Measurements from ENCODE around the gene CSPG4.
"Not testable (repeated sequence)": the region's sequence is repeated elsewhere in the genome, so short reads cannot be mapped to it uniquely, and the experiment has no call there.

Gene CSPG4

DNA sequence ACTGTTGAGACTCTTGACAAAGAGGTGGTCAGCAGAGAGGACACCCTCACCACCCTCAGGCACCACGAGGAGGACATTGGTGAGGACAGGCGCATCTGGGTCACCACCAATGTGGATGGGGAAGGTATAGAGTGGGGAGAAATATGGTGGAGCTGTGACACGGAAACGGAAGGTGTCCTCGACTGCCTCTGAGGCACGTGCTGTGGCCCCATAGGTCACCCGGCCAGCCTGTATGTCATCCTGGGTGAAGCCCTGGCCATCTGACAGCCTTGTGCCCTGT is 24.4 kb downstream of the CSPG4 start:
- no peak for DNase-seq (ENCODE audit: low spot score)

DNA sequence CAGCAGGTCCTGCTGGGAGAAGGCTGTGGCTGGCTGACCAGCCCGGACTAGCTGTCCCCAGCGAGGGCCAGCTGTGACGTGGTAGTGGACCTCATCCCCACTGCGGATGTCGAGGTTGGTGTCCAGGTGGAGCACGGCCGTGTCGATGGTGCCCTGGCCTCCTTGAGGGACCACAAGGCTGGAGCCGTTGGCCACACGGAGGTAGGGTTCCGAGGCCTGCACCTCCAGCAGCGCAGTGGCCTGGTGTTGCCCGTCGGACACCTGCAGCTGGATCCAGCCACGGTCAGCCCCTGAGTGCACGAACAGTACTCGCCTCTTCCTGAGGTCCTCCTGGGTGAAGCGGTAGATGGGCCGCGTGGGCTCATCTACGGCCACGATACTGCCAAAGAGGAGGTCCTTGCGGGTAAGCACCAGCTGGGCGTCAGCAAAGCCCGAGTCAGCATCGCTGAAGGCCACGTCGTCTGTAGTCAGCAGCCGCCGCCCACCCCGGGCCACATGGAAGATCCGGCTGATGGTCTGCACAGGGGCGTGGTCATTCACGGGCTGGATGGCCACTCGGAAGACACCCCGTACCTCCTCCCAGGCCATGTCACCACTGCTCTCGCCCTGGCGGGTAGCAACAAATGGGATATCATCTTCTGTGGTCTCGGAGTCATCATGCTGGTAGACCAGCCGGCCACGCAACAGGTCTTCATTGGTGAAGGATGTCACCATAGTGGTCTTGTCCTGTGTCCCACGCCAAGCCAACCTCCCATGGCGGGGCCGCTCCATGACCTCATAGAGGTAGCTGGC is 25.0 kb downstream of the CSPG4 start:
- no peak for DNase-seq (ENCODE audit: low spot score)

DNA sequence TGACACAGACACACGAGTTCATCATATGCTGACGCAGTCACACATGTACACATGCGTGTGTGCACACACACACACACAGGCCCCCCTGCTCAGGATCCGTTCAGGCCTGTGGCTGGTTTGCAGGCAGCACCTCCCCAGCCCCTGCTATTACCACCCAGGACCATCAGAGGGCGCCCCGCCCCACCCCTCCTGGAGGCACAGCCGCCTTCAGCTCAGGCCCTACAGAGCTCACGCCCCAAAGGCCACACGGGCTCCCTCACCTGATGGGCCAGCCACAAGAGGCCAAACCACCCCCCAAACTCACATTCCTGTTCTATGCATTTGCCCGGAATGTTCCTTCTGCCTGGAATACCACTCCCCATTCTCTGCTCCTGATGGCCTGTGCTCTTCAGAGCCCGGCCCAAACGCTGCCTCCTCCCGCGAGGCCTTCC is 26.4 kb downstream of the CSPG4 start:
- peak; percentile 69 for DNase-seq (ENCODE audit: low spot score)

DNA sequence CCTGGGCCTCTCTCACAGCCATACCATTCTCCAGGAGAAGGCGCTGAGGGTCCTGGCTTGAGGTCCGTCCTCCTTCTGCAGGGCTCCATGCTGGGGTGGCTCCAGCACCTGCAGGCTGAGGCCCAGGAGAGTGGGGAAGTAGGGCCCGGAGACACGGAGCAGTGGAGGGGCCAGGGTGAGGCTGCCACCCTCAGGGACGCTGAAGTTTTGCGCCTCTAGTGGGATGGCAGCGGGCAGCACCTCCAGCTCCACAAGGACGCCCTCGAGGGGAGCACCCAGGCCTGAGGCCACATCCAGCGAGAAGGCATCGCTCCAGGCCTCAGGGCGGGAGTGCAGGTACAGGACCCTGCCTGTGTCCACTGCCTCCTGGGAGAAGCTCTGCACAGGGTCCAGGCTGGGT is 27.5 kb downstream of the CSPG4 start:
- DNase-seq (ENCODE audit: low spot score) = no peak

DNA sequence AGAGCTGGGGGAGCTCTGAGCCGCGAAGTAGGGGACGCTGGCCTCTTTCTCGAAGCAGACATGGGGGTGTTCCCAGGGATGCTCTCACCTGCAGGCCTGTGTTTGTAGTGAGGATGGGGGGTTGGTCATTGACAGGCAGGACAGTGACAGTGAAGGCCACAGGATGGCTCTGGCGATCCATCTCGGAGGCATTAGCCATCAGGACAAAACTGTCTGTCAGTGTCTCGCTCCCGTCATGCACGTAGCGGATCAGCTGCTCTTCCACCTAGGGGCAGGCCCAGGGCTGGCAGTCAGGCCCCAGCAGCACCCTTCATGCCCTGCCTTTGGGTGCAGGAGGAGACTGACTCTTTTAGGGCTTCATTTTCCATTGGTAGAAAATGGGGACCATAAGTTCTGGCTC is 28.0 kb downstream of the CSPG4 start:
- DNase-seq (ENCODE audit: low spot score) = no peak

DNA sequence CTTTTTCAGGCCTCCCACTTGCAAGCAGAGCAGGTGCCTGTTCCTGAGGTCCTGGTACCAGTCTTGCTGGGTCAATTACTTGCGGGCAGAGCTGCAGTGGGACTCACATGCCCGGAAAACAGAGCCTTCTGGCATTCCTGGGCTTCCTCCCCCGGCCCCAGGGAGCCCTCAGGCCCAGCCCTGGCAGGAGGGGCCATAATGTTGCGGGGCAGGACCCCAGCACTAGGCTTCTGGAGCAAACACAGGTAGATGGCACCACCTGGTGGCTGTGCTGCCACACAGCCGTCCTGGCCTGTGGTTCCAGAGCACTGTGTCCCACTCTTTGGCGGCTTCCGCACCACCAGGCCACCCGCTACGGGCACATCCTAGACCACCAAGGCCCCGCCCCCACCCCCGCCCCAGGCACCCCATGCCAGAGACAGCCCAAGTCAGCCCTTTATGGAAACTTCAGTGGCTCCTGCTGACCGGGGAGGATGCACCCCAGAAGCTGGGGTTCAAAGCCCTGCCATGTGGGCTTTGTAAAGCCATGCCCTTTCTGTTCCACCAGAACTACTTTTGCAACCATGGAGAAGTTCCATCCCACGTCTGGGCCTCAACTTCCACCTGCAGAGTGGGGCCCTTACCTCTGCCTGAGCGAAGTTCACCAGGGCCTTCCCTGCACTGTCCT is 28.9 kb downstream of the CSPG4 start:
- peak; percentile 78 for DNase-seq (ENCODE audit: low spot score)

DNA sequence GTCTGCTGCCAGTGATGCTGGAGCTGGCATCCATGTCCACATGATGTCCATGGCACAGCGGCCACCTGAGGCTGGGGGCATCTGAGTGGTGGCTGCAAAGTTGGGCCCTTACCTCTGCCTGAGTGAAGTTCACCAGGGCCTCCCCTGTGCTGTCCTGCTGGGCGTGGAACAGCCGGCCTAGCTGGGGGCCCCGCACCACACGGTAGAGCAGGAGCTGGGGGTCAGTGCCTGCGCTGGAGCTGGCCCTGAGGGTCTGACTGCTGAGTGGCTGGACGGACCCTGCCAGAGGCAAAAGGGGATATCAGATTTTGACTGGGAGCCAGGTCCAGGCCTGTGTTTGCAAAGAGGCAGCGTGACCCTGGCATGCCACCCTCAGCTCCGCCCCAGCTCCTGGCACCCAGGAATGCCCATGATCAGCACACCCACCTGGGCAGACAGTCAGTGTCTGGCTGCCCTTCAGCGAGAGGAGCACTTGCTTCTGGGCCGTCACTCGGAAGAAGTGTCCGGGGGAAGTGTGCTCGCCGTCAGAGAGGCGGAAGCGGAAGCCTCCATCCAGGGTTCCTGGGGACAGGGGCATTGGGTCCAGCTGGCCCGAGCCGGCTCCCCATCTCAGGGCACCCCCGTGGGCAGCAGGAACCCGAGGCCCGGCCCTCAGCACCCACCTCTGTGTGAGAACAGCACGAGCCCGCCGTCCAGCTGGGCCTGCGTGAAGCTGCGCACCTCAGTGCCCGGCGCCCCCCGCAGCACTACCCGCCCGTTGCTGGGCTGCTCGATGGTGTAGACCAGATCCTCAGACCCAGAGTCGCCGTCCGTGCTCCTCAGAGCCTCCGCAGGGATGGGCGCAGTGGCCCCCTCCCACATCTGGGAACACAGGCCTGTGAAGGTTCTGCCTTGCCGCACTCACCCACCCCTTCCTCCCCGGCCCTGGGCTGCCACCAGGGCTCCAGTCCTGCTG is 30.2 kb downstream of the CSPG4 start:
- no peak for DNase-seq (ENCODE audit: low spot score)

DNA sequence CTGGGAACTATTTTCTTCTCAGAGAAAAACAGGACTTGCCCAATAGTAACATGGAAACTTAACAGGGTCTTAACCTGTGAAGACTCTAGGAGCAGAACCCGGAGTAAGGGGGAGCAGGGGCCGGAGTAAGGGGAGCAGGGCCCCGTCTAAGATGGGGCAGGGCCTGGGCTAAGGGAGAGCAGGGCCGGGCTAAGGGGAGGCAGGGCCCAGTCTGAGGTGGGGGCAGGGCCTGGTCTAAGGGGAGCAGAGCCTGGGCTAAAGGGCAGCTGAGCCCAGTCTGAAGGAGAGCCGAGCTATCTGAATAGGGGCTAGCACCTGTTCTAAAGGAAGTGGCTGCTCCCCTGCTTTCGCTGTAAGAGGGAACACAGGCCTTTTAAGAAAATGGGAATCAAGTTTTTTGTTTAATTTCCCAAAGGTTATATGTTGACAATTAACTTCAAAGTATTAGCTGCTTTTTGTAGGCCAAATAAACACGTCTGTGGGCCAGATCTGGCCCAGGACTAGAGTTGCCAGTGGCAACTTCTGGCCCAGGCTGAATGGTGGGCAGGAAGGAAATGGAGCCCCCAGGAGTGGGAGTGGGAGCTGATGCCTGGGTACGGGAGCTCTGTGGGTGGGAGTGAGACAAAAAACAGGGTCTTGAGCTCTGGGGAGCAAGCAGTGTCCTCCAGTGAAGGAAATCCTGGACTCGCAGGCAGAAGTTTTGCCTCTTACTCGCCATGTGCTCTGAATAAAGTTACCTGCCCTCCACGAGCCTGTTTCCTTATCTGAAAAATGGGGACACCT is 32.5 kb downstream of the CSPG4 start:
- no peak for DNase-seq (ENCODE audit: low spot score)

DNA sequence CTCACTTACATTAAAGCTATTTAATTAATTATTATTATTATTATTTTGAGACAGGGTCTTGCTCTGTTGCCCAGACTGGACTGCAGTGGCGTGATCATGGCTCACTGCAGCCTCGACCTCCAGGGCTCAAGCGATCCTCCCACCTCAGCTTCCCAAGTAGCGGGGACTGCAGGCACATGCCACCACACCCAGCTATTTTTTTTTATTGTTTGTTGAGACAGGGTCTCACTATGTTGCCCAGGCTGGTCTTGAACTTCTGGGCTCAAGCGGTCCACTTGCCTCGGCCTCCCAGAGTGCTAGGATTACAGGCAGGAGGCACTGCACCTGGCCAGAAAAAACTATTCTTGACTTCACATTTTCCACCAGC is 34.3 kb downstream of the CSPG4 start:
- DNase-seq (ENCODE audit: low spot score) = not testable (repeated sequence)

DNA sequence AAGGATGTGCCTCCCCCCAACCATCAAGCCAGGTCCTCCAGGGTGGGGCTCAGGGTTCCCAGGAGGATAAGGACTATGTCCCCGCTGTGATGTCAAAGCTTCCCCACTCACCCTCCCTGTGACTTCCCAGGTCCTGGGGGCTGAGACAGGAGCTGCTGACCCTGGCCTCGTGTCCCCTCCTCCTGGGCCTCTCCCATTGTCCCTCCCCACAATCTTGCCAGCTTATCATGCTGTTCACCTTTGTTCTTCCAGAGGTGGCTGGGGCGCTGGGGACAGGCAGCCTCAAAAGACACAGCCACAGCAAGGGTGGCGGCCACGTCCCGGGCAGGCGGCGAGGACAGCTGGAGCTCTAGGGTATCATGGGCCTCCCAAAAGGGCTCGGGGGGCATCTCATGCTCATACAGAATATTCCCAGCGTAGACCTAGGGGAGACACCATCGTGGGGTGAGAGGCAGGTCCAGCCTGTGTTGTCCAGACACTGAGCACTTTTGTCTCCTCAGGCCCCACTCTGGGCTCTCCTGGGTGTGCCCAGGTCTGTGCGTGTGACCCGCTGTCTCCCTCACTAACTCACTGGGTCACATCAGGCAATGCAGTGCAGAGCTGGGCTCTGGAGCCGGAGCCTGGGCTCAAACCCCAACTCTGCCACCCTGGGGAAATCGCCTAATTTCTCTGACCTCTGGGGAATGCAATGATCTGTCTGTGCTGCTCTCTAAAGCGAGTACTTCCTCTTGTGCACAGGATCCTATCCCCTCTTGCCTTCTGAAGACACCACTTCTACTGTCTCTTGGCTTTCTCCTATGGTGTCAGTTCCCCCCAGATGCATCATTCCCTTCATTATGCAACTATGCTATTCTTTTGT is 35.0 kb downstream of the CSPG4 start:
- no peak for DNase-seq (ENCODE audit: low spot score)

DNA sequence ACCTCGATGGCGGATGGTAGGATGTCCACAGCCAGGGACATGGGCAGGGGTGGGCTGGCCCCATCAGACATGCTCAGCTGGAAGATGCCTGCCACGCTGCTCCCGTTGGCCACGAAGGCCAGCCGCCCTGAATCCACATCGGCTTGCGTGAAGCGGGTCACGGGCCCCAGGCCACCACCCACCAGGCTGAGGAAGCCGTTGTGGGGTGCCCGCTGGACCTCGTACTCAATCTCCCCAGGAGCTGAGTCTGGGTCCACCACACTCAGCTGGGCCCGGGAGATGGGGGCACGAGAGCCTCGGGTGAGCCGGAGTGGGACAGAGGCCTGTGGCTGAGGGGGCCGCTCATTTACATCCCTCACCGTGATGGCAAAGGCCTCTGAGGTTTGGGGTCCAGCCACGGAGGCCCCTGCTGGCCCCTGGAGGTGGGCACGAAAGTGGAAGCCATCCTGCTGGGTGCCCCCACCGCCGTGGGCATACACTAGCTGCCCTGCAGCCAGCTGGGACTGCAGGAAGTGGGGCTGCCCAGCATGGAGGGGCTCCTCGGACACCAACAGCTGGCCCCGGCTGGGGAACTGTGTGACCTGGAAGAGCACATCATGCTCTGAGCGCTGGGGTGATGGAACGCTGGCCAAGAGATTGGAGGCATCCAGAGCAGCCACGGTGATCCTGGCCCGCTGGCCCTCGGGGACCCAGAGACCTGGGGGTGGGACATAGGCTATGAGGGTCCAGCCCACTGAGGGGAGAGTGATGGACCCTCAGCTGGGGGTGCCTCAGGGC is 35.8 kb downstream of the CSPG4 start:
- DNase-seq (ENCODE audit: low spot score) = no peak

DNA sequence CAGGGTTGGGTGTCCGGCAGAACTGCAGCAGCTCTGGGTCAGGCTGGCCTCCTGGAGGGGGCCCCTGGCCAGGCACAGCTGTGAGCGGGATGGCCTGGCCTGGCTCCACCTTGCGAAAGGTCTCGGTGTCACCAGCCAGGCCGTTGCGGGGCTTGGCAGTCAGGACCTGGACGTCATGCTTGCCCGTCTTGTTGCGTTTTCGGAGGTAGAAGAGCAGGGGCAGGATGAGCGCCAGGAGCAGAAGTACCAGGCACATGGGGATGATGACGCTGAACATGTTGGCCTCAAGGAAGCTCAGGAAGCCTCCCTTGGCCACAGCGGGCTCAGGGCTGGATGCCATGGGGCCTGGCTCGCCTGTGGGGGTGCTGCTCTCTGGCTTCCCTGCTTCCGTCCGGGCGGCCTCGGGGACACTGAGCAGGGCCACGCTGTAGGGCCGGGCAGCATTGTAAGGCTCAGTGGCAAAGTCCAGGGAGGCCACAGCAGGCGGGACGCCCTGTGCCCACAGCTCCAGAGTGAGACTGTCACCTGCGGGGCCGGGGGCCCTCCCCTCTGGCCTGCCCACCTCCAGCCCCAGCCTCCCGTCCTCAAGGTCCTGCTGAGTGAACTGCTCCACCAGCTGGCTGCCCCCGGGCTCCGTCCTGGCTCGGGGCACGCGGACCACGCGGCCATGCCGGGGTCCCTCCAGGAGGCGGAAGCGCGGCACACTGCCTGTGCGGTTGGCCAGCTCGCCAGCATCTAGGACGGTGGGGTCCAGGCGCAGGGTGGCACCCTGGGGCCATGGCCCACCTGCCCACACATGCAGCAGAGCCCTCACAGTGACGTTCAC is 36.9 kb downstream of the CSPG4 start:
- no peak for DNase-seq (ENCODE audit: low spot score)

DNA sequence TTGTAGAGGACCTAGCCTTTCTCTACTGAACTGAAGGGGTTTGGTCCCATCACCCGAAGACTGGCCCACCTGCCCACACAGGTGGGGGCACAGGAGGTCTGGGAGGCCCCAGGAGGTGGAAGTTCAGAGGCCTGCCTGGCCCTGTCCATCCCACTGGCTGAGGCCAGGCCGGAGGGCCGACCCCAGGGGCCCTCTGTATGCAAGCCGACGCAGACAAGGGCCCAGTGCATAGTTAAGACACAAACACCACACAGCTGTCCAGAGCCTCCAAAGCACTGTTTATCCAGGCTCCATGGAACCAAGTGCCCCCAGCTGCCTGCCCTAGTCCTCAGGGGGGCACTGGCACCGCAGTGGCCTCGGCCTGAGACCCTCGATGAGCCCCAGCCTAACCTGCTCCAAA is 38.3 kb downstream of the CSPG4 start:
- no peak for DNase-seq (ENCODE audit: low spot score)

DNA sequence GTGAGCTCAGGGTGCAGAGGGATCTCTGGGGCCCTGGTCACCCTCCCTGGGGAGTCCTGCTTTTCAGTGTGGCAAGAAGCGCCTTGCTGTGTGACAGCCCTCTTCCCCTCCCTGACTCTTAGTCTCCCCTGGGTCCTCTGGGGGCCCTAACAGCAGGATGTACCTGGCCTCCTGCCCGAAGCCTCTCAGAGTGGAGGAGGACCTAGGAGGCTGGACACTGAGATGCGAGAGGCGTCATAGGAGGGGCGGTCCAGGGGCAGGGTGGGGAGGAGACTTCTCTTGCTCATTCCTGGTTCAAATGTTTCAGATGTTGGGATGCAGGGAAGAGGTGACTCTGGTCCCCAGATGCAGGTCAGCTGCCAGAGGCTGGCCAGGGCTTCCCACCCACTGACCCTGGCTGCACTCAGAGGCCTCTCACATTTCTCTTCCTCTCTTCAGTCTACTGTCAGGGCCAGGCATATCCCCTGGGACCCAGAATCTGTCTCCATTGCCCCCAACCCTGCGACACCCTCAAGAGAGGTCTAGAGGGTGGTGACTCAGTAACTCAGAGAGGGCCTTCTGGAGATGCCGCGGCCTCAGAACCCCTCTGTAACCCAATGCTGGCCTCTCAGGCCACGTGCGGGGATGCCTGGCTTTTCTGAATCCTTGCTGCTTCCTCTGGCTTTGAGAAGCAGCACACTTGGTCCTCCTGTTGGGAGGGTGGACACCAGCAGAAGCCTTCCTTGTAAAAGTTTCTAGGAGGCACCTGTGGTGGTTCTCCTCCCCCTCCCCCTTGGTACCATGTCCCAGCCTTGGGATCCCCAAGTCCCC is 39.0 kb downstream of the CSPG4 start:
- peak; percentile 88 for DNase-seq (ENCODE audit: low spot score)

DNA sequence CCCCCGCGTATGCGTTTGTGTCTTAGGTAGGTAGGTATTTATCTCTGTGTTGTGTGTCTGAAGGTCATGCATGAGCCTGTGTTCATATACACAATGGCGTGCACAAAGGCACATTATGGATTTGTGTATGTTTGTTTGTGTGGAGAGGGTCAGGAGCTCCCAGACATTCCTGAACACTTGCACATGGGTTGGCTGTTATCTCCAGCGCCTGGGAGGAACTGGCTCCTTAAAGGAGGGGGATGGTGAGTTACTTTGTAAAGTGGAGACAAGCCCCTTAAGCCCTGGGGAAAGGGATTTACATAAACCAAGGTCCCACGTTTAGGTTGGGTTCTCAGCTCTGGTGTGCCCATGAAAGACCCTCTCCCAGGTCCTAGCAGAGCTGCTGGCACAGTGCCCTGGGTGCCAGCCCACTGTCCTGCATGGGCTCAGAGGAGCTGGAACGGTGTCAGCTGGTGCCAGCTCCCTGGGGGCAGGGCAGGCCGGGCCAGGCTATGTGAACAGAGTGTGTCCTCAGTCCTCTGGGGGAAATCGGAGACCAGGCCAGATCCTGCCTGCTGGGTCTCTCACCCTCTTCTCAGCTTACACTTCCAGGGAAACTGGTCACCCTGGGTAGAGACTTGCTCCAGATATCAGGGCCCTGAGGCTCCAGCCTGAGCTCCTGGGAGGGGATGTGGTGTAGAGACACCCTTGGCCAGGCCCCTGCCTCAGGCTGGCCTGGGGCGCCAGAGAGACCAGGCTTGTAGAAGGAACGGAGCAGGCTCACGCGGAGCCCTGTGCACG is 39.8 kb downstream of the CSPG4 start:
- peak; percentile 55 for DNase-seq (ENCODE audit: low spot score)

DNA sequence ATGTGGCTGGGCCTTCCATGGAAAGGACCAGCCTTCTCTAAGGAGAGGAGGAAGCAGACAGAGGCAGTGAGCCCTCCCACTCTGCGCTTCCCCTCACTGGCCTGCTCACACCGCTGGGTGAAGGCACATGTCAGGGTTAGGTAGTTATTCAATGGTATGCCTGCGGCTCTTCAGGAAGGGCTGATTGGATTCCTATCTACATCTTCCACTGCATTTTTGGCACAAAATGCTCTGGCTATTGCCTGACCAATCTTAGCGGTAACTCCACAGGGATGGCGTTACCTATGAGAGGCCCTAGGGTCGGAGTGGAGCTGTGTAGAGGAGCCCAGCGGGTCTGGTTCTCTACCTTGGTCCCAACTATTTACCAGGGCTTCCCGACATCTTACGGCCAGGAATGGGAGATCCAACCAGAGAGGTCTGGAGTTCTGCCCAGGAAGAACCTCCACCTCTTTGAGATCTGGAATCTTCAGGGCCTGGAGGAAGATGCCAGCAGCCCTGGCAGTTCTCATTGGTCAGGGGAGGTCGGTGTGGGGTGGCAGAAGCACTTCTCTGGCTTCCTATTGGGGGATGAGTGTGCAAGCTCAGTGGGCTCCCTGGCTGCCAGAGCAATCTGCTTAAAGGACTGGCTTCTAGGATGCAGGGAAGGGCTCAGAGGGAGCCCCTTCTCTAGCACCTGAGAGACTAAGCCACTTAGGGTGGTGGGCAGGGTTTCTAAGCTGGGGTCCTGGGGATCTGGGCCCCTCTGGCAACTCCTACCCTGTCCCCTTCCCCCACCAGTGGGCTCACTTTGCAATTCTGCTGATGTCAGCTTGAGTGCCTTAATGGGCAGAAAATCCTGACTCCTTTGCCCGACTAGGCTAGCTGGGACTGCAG is 40.7 kb downstream of the CSPG4 start:
- DNase-seq (ENCODE audit: low spot score) = no peak

DNA sequence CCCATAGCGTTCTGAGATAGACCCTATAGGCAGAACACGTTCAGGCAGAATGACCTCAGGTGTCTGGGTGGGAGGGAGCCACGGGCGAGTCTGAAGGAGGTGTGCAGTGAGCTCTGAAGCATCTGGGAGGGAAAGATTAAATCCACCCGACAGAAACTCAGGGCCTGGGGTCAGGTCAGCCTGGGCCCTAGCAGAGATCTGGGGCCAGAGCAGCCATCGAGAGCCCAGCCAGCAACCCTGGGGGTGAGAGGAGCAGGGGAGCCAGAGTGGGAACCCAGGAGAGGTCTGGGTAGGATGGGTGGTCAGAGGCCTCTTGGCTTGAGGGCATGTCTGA is 42.8 kb downstream of the CSPG4 start:
- DNase-seq (ENCODE audit: low spot score) = no peak

All from AG20443 (cell line).